Activated CD8-positive, alpha-beta T cell treated with anti-CD3 and anti-CD28 coated beads, Interleukin-2, amount 10 ng/mL, durations not matched to agents 7 days and 5 days (primary cell): ENCODE measurements around the gene HSPD1. TPM values are rescaled to one million over a fixed set of nuclear protein-coding genes. Genes with fewer than 3 reads are reported as not detected.

Experiments used
- ATAC-seq: fragments of 150-1000 bp; cut with Tn5 transposase; one replicate; pipeline ENCODE4 v1.10.0; 2021; ENCODE audit warnings: moderate library complexity
- CTCF ChIA-PET: fragments of 350-600 bp; sonication (Branson Sonifier 250); formaldehyde crosslinking; loops from one replicate; lab custom pipeline; 2021; ENCODE audit warnings: antibody characterized with exemption; lab: Charles Lee
- POLR2A ChIA-PET: fragments of 350-600 bp; sonication (Branson Sonifier 250); formaldehyde crosslinking; loops from one replicate; lab custom pipeline; 2021; ENCODE audit warnings: antibody characterized with exemption; lab: Charles Lee
- DNase-seq: peaks from one replicate; pipeline ENCODE4 v3.0.0-alpha.2; 2020
- H3K27ac Mint-ChIP-seq: one replicate; pipeline ENCODE4 v1.8.0; 2021; ENCODE audit warnings: mild to moderate bottlenecking, mixed read lengths
- H3K27me3 Mint-ChIP-seq: one replicate; pipeline ENCODE4 v1.8.0; 2021; ENCODE audit warnings: low read depth, mixed read lengths
- H3K36me3 Mint-ChIP-seq: one replicate; pipeline ENCODE4 v1.8.0; 2021; ENCODE audit warnings: low read depth, mixed read lengths
- H3K4me1 Mint-ChIP-seq: one replicate; pipeline ENCODE4 v1.8.0; 2021; ENCODE audit warnings: low read depth, mixed read lengths
- H3K4me3 Mint-ChIP-seq: one replicate; pipeline ENCODE4 v1.8.0; 2021; ENCODE audit warnings: mild to moderate bottlenecking, mixed read lengths
- H3K9me3 Mint-ChIP-seq: one replicate; pipeline ENCODE4 v1.8.0; 2022; ENCODE audit warnings: mixed read lengths; ENCODE audit not compliant: insufficient read depth
- total RNA-seq, 2 experiments: library from RNA; stranded (reverse); gene quantifications; one replicate each; pipeline ENCODE4 v1.2.3, GENCODE V29; 2021

HSPD1 gene
- 100 to 1,000 TPM; 322 to 336 TPM for total RNA-seq

DNA sequence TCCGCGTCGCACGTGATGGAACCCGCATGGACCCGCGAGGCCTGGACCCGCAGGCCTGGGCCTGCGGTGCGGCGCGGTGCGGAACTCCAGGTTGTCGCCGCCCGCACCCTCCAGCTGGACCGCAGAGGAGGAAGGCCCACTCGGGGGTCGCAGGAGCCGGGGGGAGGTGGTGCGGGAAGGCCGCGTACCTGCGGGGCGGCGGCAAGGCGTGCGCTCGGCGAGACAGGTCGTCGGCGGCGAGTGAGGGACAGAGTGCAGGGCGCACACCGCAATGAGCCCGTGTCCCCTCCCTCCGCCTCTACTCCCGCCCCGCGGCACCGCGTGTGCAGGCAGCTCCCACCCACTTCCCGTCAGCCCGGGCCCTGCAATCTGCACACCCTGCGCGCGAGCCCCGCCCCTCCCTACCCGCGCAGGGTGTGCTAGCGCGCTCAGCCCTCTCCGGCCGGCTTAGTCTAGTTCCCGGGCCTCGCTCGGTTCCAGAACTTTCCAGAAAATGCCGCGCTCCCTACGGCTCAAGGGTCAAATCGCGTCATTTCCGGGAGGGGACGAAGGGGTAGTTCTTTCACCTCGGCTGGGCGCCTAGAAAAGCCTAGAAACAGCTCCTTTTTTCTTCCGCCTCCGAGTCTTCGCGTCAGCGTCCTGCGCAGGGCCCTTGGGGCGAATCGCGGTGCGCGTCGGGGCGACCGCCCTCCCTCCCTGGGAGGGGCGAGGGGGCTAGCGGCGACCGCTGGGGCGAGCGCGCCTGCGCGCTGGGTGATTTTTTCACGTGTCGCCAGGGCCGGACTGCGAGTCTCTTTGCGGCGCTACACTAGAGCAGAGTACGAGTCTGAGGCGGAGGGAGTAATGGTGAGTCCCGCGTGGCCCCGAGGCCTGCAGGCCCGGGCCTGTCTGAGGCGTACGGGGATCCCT lies at the start of gene HSPD1, which contains the start of gene HSPE1:
Gene HSPD1 (minus strand): TSS at position 247 of the 909 bp plus-strand sequence. CDS start 992 bp downstream, outside the sequence.
Gene HSPE1 (plus strand): TSS at position 786 of the 909 bp plus-strand sequence. CDS start 58 bp downstream, at position 844.
- Mint-ChIP-seq H3K9me3 (no peaks in the 10 kb centered on the region), H3K27me3 (no peaks in the 10 kb centered on the region), H3K27ac (peak within 1 kb of the TSS; percentile 98), H3K4me1 (peaks cover 52% of the 10 kb centered on the region), H3K4me3 (peak within 1 kb of the TSS; percentile 98), H3K36me3 (peaks cover 81% of the 10 kb centered on the region)
- DNase-seq (peak; percentile 99), ATAC-seq (peak; percentile 86)
- POLR2A ChIA-PET, result interaction anchor here (0.6 to 9.8 kb wide), 19 partner anchors 9 to 859 kb away, joined by 3 to 134 read pairs (median 5); partner anchors contain the start of genes COQ10B, MARS2, MOB4 and SF3B1
- CTCF ChIA-PET, result interaction anchor here (0.6 to 3.1 kb wide), 5 partner anchors 9 to 386 kb away, joined by 3 to 15 read pairs (median 5); partner anchors contain the start of gene MOB4

DNA sequence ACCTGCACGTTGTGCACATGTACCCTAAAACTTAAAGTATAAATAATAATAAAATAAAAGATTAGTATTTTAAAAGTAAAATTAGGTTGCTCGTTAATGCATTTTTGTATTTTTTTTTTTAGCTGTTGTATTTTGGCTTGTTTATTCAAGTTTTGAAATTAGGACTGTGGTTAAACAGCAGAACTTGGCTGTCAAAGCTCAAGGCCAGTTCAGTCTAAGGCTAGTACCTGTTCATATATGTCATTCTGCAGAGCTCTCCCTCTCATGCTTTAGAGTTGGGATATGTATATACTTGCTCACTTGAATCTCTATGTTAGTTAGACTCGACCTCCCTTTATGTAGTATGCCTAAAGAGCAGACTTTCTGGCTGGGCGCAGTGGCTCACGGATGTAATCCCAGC lies 48.9 kb upstream of the HSPD1 start:
- H3K27ac Mint-ChIP-seq, result no peak overlapping the region
- no peaks in the 10 kb centered on the region for H3K9me3 Mint-ChIP-seq
- H3K27me3 Mint-ChIP-seq, result no peaks in the 10 kb centered on the region
- ChIA-PET POLR2A (no interaction called here), CTCF (no interaction called here)
- H3K36me3 Mint-ChIP-seq, result peaks cover 53% of the 10 kb centered on the region
- no peak overlapping the region for H3K4me3 Mint-ChIP-seq
- DNase-seq (no peak), ATAC-seq (no peak)
- H3K4me1 Mint-ChIP-seq, result no peaks in the 10 kb centered on the region

DNA sequence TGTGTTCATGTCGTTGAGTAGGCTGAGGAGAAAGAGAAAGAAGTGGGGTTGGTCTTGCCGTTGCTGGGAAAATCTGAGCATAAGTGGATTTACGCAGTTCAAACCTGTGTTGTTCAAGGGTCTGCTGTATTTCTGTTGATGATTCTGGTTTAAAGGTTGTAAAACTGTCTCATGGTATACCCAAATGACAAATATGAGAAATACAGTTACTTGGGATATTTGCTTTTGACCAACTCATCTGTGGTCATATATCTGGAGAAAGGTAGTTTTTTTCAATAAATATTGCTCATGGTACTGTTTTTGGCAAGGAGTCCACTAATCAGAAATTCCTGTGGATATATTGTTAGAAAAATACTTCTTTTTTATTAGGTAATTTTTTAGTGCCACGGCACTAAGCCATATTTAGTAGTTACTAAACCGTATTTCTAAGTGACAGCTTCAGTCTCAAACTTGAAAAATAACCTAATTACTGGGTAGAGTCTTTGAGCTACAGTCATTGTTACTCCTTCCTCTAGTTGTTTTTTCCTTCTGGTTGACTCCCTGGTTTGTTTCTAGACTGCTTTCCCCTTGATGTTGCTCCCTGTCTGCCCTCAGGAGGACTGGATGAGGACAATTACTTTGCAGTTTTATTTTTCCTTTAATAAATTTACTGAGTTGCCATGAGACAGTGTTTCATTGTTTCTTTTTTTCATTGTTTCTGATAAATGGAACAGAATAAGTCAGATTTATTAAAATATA lies 47.7 kb upstream of the HSPD1 start:
- no peak for ATAC-seq
- H3K9me3 Mint-ChIP-seq, result no peaks in the 10 kb centered on the region
- no peak overlapping the region for H3K4me3 Mint-ChIP-seq

DNA sequence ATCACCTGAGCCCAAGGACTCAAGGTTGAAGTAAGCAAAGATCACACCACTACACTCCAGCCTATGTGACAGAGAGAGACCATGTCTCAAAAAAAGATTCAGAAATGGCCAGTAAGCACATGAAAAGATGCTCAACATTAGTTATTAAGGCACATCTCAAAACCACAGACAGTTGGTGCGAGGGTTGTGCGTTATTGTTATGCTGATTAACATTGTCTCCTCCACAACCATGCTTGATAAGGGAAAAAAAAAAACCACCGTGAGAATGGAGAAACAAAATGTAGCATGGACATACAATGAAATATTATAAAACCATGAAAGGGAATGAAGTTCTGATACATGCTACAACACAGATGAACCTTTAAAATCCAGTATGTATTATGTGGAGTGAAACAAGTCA lies 43.6 kb upstream of the HSPD1 start:
- H3K9me3 Mint-ChIP-seq, result no peaks in the 10 kb centered on the region
- H3K4me1 Mint-ChIP-seq, result peaks cover 9% of the 10 kb centered on the region
- H3K36me3 Mint-ChIP-seq, result peaks cover 63% of the 10 kb centered on the region
- H3K27ac Mint-ChIP-seq, result no peak overlapping the region
- ChIA-PET POLR2A (no interaction called here), CTCF (no interaction called here)
- H3K4me3 Mint-ChIP-seq, result no peak overlapping the region
- DNase-seq, result no peak
- H3K27me3 Mint-ChIP-seq, result no peaks in the 10 kb centered on the region
- ATAC-seq, result no peak

More for the DNA sequence above, 47.7 kb upstream of the HSPD1 start:
- ChIA-PET CTCF (no interaction called here), POLR2A (interaction anchor here (1.2 kb wide), 1 partner anchor 32 kb away, joined by 3 read pairs; no protein-coding TSS in a partner anchor)
- H3K4me1 Mint-ChIP-seq, result no peaks in the 10 kb centered on the region
- H3K27me3 Mint-ChIP-seq, result no peaks in the 10 kb centered on the region
- peaks cover 54% of the 10 kb centered on the region for H3K36me3 Mint-ChIP-seq
- no peak for DNase-seq
- H3K27ac Mint-ChIP-seq, result no peak overlapping the region

DNA sequence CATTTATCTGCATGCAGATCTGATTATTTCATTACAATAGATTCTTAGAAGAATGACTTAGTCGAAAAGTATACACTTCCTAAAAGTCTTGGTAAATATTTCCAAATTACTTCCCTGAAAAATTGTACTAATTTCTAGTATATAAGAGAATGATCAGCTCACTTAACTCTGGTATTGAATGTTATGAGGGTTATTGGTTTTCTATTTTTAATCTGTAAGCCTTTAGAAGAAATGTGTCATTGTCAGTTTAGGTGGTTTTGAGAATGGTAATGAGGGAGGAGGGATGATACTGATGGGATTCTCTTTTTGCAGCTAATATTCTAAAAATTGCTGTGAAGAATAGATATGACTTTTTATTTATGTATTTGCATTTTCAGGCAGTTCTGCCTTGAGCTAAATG lies 40.1 kb upstream of the HSPD1 start:
- DNase-seq (no peak), ATAC-seq (no peak)
- Mint-ChIP-seq H3K27me3 (no peaks in the 10 kb centered on the region), H3K36me3 (peaks cover 69% of the 10 kb centered on the region), H3K4me3 (no peak overlapping the region), H3K27ac (no peak overlapping the region), H3K9me3 (no peaks in the 10 kb centered on the region), H3K4me1 (peaks cover 14% of the 10 kb centered on the region)
- CTCF ChIA-PET, result interaction anchor here (1.0 kb wide), 1 partner anchor 15 kb away, joined by 3 read pairs; no protein-coding TSS in a partner anchor
- POLR2A ChIA-PET, result interaction anchor here (0.9 to 1.0 kb wide), 3 partner anchors 23 to 106 kb away, joined by 3 to 4 read pairs (median 3); no protein-coding TSS in a partner anchor

DNA sequence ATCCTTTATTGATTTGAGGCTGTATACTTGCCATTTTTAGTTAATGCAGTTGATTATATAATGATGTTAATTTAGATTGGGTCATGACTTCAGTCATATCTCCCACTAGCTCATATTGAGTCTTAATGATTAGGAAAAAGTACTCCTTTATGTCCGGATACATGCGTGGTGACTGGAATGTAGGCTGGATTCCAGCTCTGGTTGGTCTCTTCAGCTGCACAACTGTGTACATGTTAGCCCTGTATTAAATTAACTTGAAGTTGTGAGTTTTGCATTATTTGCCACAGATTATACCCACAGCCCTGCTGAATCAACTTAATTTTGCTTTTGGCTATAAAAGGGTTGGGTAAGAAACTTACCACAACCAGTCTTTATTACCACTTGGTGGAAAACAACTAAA lies 38.8 kb upstream of the HSPD1 start:
- Mint-ChIP-seq H3K9me3 (no peaks in the 10 kb centered on the region), H3K4me1 (peaks cover 23% of the 10 kb centered on the region), H3K36me3 (peaks cover 74% of the 10 kb centered on the region), H3K27me3 (no peaks in the 10 kb centered on the region), H3K27ac (no peak overlapping the region), H3K4me3 (no peak overlapping the region)
- ATAC-seq, result no peak
- no peak for DNase-seq
- ChIA-PET CTCF (interaction anchor here (0.7 kb wide), 1 partner anchor 16 kb away, joined by 3 read pairs; no protein-coding TSS in a partner anchor), POLR2A (no interaction called here)

DNA sequence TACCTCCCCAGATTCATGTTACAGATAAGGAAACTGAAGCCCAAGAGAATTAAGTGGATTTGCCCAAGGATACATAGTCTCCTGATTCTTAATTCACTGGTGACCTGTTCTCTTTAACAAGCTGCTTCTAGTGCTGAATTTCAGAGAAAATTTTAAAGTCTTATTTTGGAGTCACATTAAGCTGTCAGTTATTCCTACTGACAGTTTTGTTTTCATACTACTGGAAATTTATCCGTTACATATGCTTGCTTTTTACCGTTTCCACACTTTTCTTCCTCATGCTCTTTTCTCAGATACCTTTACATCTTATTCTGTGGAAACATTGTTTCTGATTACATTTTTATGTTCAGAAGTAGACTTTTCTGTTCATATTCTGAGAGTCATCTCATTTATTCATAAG lies 17.5 kb upstream of the HSPD1 start:
- peak overlapping the region; percentile 91 for H3K4me3 Mint-ChIP-seq
- CTCF ChIA-PET, result interaction anchor here (1.4 to 2.4 kb wide), 2 partner anchors 16 to 262 kb away, joined by 3 to 15 read pairs; partner anchors contain the start of genes HSPD1 and HSPE1
- DNase-seq (no peak), ATAC-seq (no peak)
- POLR2A ChIA-PET, result interaction anchor here (0.6 to 5.8 kb wide), 6 partner anchors 15 to 626 kb away, joined by 3 to 134 read pairs (median 5); partner anchors contain the start of genes COQ10B, HSPD1, HSPE1 and SF3B1
- peaks cover 25% of the 10 kb centered on the region for H3K36me3 Mint-ChIP-seq
- H3K4me1 Mint-ChIP-seq, result peaks cover 34% of the 10 kb centered on the region
- H3K27ac Mint-ChIP-seq, result no peak overlapping the region
- H3K27me3 Mint-ChIP-seq, result no peaks in the 10 kb centered on the region
- H3K9me3 Mint-ChIP-seq, result peaks cover 3% of the 10 kb centered on the region

DNA sequence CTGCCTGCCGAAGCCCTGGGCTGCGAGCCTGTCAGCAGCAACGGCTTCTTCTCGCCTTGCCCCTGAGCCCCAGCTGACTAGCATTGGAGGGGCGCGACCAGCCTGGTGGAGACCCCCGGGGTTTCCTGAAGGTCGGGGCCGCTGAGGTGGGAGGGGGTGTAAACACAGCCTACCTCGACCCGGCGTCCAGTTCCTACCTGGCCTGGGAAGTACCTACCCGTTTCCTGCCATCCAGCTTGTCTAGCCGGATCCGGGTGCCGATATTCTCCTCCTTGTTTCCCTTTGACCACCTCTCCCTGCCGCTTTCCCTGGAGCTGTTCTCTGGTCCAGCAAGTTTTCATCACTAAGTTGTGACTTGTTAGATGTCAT lies 16.7 kb upstream of the HSPD1 start:
- ChIA-PET CTCF (interaction anchor here (1.4 to 2.4 kb wide), 2 partner anchors 15 to 263 kb away, joined by 3 to 15 read pairs; partner anchors contain the start of genes HSPD1 and HSPE1), POLR2A (interaction anchor here (0.6 to 5.8 kb wide), 15 partner anchors 8 to 765 kb away, joined by 3 to 134 read pairs (median 4); partner anchors contain the start of genes COQ10B, HSPD1, HSPE1 and MARS2)
- H3K4me3 Mint-ChIP-seq, result peak overlapping the region; percentile 91
- peaks cover 21% of the 10 kb centered on the region for H3K36me3 Mint-ChIP-seq
- DNase-seq (peak; percentile 38), ATAC-seq (peak; percentile 10)
- H3K27me3 Mint-ChIP-seq, result no peaks in the 10 kb centered on the region
- peaks cover 34% of the 10 kb centered on the region for H3K4me1 Mint-ChIP-seq
- peak overlapping the region; percentile 91 for H3K27ac Mint-ChIP-seq
- peaks cover 3% of the 10 kb centered on the region for H3K9me3 Mint-ChIP-seq

DNA sequence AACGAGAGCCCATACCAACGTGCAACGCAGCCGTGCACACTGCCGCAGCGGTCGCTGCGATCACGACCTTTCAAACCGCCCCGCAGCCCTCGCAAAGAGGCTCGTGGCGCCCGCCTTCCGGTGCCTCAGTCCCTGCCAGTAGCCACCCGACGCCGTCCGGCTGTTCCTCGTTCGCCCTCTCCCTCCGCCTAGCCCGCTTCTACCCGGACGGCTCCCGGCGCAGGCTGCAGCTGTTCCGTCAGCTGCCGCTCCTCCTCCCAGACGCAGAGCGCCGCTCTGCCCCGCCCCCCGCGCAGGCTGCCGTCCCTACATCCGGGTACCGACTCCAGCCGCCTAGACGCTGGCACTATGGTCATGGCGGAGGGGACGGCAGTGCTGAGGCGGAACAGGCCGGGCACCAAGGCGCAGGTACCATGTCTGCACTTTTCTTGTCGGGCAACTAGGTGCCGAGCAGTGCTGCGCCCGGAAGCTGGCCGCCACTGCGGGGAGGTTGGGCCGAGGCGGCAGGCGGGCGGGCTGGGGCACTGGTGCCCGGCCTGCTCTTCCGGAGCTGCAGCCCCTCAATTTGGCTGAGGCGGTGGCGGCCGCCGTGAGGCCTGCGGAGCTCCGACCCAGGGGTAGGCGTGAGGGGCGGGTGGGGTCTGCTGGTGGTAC lies 16.2 kb upstream of the HSPD1 start, which contains the start of gene MOB4:
Gene MOB4 (plus strand): TSS at position 328 of the 654 bp plus-strand sequence. CDS start 21 bp downstream, at position 349.
- ChIA-PET POLR2A (interaction anchor here (0.7 to 5.8 kb wide), 16 partner anchors 9 to 765 kb away, joined by 3 to 134 read pairs (median 4); partner anchors contain the start of genes COQ10B, HSPD1, HSPE1 and MARS2), CTCF (interaction anchor here (2.4 kb wide), 1 partner anchor 15 kb away, joined by 15 read pairs; the partner anchor contains the start of genes HSPD1 and HSPE1)
- Mint-ChIP-seq H3K27me3 (no peaks in the 10 kb centered on the region), H3K36me3 (peaks cover 17% of the 10 kb centered on the region), H3K27ac (peak within 1 kb of the TSS; percentile 91), H3K4me3 (peak within 1 kb of the TSS; percentile 91), H3K9me3 (peaks cover 3% of the 10 kb centered on the region), H3K4me1 (peaks cover 34% of the 10 kb centered on the region)
- ATAC-seq (peak; percentile 92), DNase-seq (peak; percentile 95)

DNA sequence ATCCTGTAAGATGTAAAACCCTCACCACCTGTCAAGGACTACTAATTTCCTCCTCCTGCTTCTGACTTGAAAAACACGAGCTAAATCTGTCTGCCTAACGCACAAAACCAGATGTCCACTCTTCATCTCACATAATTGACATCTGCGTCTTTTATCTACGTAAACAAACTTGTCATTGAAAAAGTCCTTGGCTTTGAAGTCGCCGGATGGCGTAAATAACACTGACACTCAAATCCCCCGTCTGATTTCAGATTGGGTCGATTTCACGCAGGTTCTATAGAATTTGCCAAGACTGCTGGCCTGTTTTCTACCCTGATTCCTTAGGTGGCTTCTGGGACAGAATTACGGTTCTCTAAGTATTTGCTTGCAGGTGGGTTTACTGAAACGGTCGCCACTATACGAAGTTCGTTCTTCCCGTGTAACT lies 15.7 kb upstream of the HSPD1 start:
- Mint-ChIP-seq H3K27ac (peak overlapping the region; percentile 91), H3K36me3 (peaks cover 13% of the 10 kb centered on the region), H3K27me3 (no peaks in the 10 kb centered on the region), H3K9me3 (peaks cover 3% of the 10 kb centered on the region), H3K4me1 (peaks cover 33% of the 10 kb centered on the region), H3K4me3 (peak overlapping the region; percentile 91)
- DNase-seq (no peak), ATAC-seq (peak; percentile 6)
- ChIA-PET CTCF (interaction anchor here (2.4 kb wide), 1 partner anchor 14 kb away, joined by 15 read pairs; the partner anchor contains the start of genes HSPD1 and HSPE1), POLR2A (interaction anchor here (0.7 to 5.8 kb wide), 9 partner anchors 10 to 190 kb away, joined by 3 to 134 read pairs (median 5); partner anchors contain the start of genes COQ10B, HSPD1, HSPE1 and MARS2)
